ENCODE measurements around the gene TRIM71.

- TF ChIP-seq ZNF324 (tag by site-specific recombination; IDR thresholded peaks at IDR 0.05) (no peak), ZNF311 (tag by site-specific recombination; IDR thresholded peaks at IDR 0.05; ENCODE audit: borderline replicate concordance) (no peak), ZNF175 (tag by site-specific recombination; IDR thresholded peaks at IDR 0.05) (no peak), REST (tag by site-specific recombination; IDR thresholded peaks at IDR 0.05) (no peak), ZBTB8A (tag by site-specific recombination; IDR thresholded peaks at IDR 0.05) (no peak), ZNF132 (tag by site-specific recombination; IDR thresholded peaks at IDR 0.05; ENCODE audit: borderline replicate concordance) (no peak), HOXD13 (CRISPR knock-in tag; IDR thresholded peaks at IDR 0.05; ENCODE audit: borderline replicate concordance) (no peak), CTCF (tag by site-specific recombination; IDR thresholded peaks at IDR 0.05) (no peak), SCRT2 (tag by site-specific recombination; IDR thresholded peaks at IDR 0.05) (no peak), GFI1B (tag by site-specific recombination; IDR thresholded peaks at IDR 0.05) (no peak)
- TF ChIP-seq, protein P1, sequence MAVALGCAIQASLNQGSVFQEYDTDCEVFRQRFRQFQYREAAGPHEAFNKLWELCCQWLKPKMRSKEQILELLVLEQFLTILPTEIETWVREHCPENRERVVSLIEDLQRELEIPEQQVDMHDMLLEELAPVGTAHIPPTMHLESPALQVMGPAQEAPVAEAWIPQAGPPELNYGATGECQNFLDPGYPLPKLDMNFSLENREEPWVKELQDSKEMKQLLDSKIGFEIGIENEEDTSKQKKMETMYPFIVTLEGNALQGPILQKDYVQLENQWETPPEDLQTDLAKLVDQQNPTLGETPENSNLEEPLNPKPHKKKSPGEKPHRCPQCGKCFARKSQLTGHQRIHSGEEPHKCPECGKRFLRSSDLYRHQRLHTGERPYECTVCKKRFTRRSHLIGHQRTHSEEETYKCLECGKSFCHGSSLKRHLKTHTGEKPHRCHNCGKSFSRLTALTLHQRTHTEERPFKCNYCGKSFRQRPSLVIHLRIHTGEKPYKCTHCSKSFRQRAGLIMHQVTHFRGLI (tag by site-specific recombination; IDR thresholded peaks at IDR 0.05), result no peak
These were observed 72.9 kb downstream of the TRIM71 start for GRCh38 chr3:32890420-32891276.
